H1 (cell line): ENCODE measurements around the gene METAP1D. TPM values are rescaled to one million over a fixed set of nuclear protein-coding genes. Genes with fewer than 3 reads are reported as not detected.

ENCODE experiments used
- CTCF ChIA-PET: fragments of 300-600 bp; sonication (Branson Sonifier 250); formaldehyde crosslinking; loops from one replicate; lab custom pipeline; 2021; ENCODE audit not compliant: partially characterized antibody; lab: Charles Lee
- POLR2A ChIA-PET: fragments of 300-600 bp; sonication (Branson Sonifier 250); formaldehyde crosslinking; loops from one replicate; lab custom pipeline; 2021; ENCODE audit warnings: inconsistent platforms; ENCODE audit not compliant: partially characterized antibody; lab: Charles Lee
- DNase-seq, 2 experiments: peaks; one replicate each; pipeline versions ENCODE4 v3.0.0 to v3.0.0-alpha.2; 2010 to 2022; ENCODE audit warnings: low spot score in 2 of 2, low read depth in 1 of 2, mixed read lengths in 1 of 2
- FAIRE-seq: peaks from 2 replicates; lab custom pipeline; 2011; peaks lifted over from hg19 to GRCh38; lab: Jason Lieb, UNC
- H2AFZ ChIP-seq: 2 replicates; pipeline ENCODE4 v1.8.1; 2012; ENCODE audit warnings: low read length, inconsistent platforms
- H2AK5ac ChIP-seq: 2 replicates; pipeline ENCODE4 v1.6.1; 2013; ENCODE audit warnings: low read depth, low read length
- H2BK120ac ChIP-seq: replicated peaks from 2 replicates; pipeline ENCODE3; 2013; ENCODE audit warnings: low read depth, low read length, inconsistent platforms
- H2BK12ac ChIP-seq: 2 replicates; pipeline ENCODE4 v1.6.1; 2013; ENCODE audit warnings: low read depth, low read length
- H2BK15ac ChIP-seq: 2 replicates; pipeline ENCODE4 v1.6.1; 2013; ENCODE audit warnings: low read length
- H2BK20ac ChIP-seq: 2 replicates; pipeline ENCODE4 v1.6.1; 2013; ENCODE audit warnings: low read length
- H2BK5ac ChIP-seq: 2 replicates; pipeline ENCODE4 v1.6.1; 2013; ENCODE audit warnings: low read depth, low read length
- H3K14ac ChIP-seq: 2 replicates; pipeline ENCODE4 v1.6.1; 2013; ENCODE audit warnings: inconsistent platforms; ENCODE audit not compliant: insufficient read length
- H3K18ac ChIP-seq: 2 replicates; pipeline ENCODE4 v1.6.1; 2013; ENCODE audit warnings: low read length; ENCODE audit errors: extremely low read depth
- H3K23ac ChIP-seq: 2 replicates; pipeline ENCODE4 v1.6.1; 2013; ENCODE audit warnings: inconsistent platforms; ENCODE audit not compliant: insufficient read length
- H3K23me2 ChIP-seq: 2 replicates; pipeline ENCODE4 v1.6.1; 2013; ENCODE audit warnings: low read depth, low read length
- H3K27ac ChIP-seq: 2 replicates; pipeline ENCODE4 v1.6.1; 2011; ENCODE audit warnings: low read depth, low read length, inconsistent platforms
- H3K27me3 ChIP-seq, 4 experiments: replicated peaks in 1 of 4; 1 replicate in 1 of 4; 2 replicates in 3 of 4; pipeline versions ENCODE4 v1.6.1 to v1.8.1; 2011 to 2013; ENCODE audit warnings: low read length in 3 of 4, mild to moderate bottlenecking in 3 of 4, inconsistent platforms in 2 of 4, mixed read lengths in 2 of 4, moderate library complexity in 1 of 4; ENCODE audit not compliant: control insufficient read depth in 3 of 4, insufficient read depth in 3 of 4; ENCODE audit errors: extremely low read depth in 1 of 4
- H3K36me3 ChIP-seq, 4 experiments: 2 replicates each; pipeline versions ENCODE4 v1.6.1 to v1.8.1; 2011 to 2013; ENCODE audit warnings: mild to moderate bottlenecking in 4 of 4, low read length in 3 of 4, moderate library complexity in 2 of 4, control low read depth in 1 of 4, inconsistent platforms in 1 of 4; ENCODE audit not compliant: insufficient read depth in 4 of 4, control insufficient read depth in 2 of 4
- H3K4ac ChIP-seq: replicated peaks from 2 replicates; pipeline ENCODE3; 2013; ENCODE audit warnings: low read length, low read depth, mixed read lengths, inconsistent platforms; ENCODE audit not compliant: insufficient read length
- H3K4me1 ChIP-seq, 4 experiments: replicated peaks in 1 of 4; 1 replicate in 1 of 4; 2 replicates in 3 of 4; pipeline versions ENCODE4 v1.6.1 to v1.8.1; 2011 to 2013; ENCODE audit warnings: low read length in 3 of 4, inconsistent platforms in 2 of 4, mixed read lengths in 1 of 4; ENCODE audit not compliant: insufficient read depth in 4 of 4, control insufficient read depth in 3 of 4
- H3K4me2 ChIP-seq, 2 experiments: 2 replicates each; pipeline versions ENCODE4 v1.6.1 to v1.8.1; 2011 to 2013; ENCODE audit warnings: low read depth in 2 of 2, low read length in 2 of 2, control low read depth in 1 of 2, inconsistent platforms in 1 of 2, mild to moderate bottlenecking in 1 of 2; ENCODE audit not compliant: insufficient read depth in 1 of 2
- H3K4me3 ChIP-seq, 4 experiments: fragments of 200-600, 300-600 bp in 1 of 4; sonication (generic), shearing (Covaris generic), sonication (Bioruptor Twin) in 1 of 4; 2 replicates each; pipeline versions ENCODE4 v1.5.1 to v1.8.1; 2011 to 2016; ENCODE audit warnings: low read length in 4 of 4, low read depth in 3 of 4, control low read depth in 2 of 4, inconsistent platforms in 2 of 4, mild to moderate bottlenecking in 2 of 4, mixed read lengths in 1 of 4, moderate library complexity in 1 of 4; ENCODE audit not compliant: insufficient read depth in 2 of 4; ENCODE audit errors: extremely low read depth in 1 of 4
- H3K56ac ChIP-seq: replicated peaks from 2 replicates; pipeline ENCODE3; 2013; ENCODE audit warnings: low read depth, mild to moderate bottlenecking, mixed read lengths, low read length, inconsistent platforms; ENCODE audit not compliant: insufficient read length
- H3K79me1 ChIP-seq: 2 replicates; pipeline ENCODE4 v1.6.1; 2013; ENCODE audit warnings: low read depth, low read length, control low read depth
- H3K79me2 ChIP-seq, 2 experiments: 2 replicates each; pipeline versions ENCODE4 v1.6.1 to v1.8.1; 2012 to 2013; ENCODE audit warnings: low read length in 2 of 2, mild to moderate bottlenecking in 2 of 2, inconsistent platforms in 1 of 2; ENCODE audit not compliant: insufficient read depth in 2 of 2, control insufficient read depth in 1 of 2
- H3K9ac ChIP-seq, 4 experiments: replicated peaks in 1 of 4; 1 replicate in 1 of 4; 2 replicates in 3 of 4; pipeline versions ENCODE4 v1.6.1 to v1.8.1; 2011 to 2013; ENCODE audit warnings: low read depth in 3 of 4, low read length in 3 of 4, control low read depth in 2 of 4, mild to moderate bottlenecking in 2 of 4, moderate library complexity in 2 of 4, inconsistent platforms in 1 of 4; ENCODE audit errors: extremely low read depth in 1 of 4
- H3K9me3 ChIP-seq, 2 experiments: 2 replicates each; pipeline versions ENCODE4 v1.6.1 to v1.8.1; 2012 to 2013; ENCODE audit warnings: mild to moderate bottlenecking in 2 of 2, moderate library complexity in 2 of 2, control low read depth in 1 of 2, inconsistent platforms in 1 of 2, low read depth in 1 of 2, low read length in 1 of 2, mixed read lengths in 1 of 2; ENCODE audit not compliant: insufficient read depth in 2 of 2
- H4K20me1 ChIP-seq, 2 experiments: replicated peaks in 1 of 2; 2 replicates each; pipeline versions ENCODE3 to v1.8.1; 2011 to 2013; ENCODE audit warnings: inconsistent platforms in 2 of 2, low read length in 2 of 2, mild to moderate bottlenecking in 1 of 2; ENCODE audit not compliant: insufficient read depth in 2 of 2, control insufficient read depth in 1 of 2
- H4K5ac ChIP-seq: 2 replicates; pipeline ENCODE4 v1.6.1; 2013; ENCODE audit warnings: low read length, low read depth, mixed read lengths, inconsistent platforms; ENCODE audit not compliant: insufficient read length
- H4K8ac ChIP-seq: 2 replicates; pipeline ENCODE4 v1.8.0; 2013; ENCODE audit warnings: mild to moderate bottlenecking, moderate library complexity, low read length, inconsistent platforms; ENCODE audit not compliant: insufficient read depth; ENCODE audit errors: extremely low read depth
- H4K91ac ChIP-seq: replicated peaks from 2 replicates; pipeline ENCODE3; 2013; ENCODE audit warnings: low read length, mixed read lengths, inconsistent platforms; ENCODE audit not compliant: insufficient read length
- BACH1 ChIP-seq: IDR thresholded peaks from 2 replicates; pipeline ENCODE4 v1.6.1; 2012; ENCODE audit warnings: low read length, improper control_type of control experiment
- CHD1 ChIP-seq: IDR thresholded peaks from 2 replicates; pipeline ENCODE4 v1.6.1; 2012; ENCODE audit warnings: low read depth, low read length, improper control_type of control experiment
- EGR1 ChIP-seq: IDR thresholded peaks from 2 replicates; pipeline ENCODE4 v1.6.1; 2011; ENCODE audit warnings: low read depth, low read length, borderline replicate concordance
- KDM4A ChIP-seq: IDR thresholded peaks from one replicate; pipeline ENCODE4 v1.7.1; 2012; ENCODE audit warnings: low read depth, mild to moderate bottlenecking, moderate library complexity, low read length, inconsistent platforms; ENCODE audit not compliant: severe bottlenecking
- NANOG ChIP-seq: IDR thresholded peaks from 2 replicates; pipeline ENCODE4 v1.6.1; 2011; ENCODE audit warnings: low read length, low read depth, mild to moderate bottlenecking, inconsistent platforms; ENCODE audit not compliant: insufficient read depth, poor library complexity, severe bottlenecking
- POLR2AphosphoS5 ChIP-seq: IDR thresholded peaks from 2 replicates; pipeline ENCODE4 v1.6.1; 2011; ENCODE audit warnings: low read depth, low read length
- SAP30 ChIP-seq: fragments of 300-600 bp; sonication (generic); IDR thresholded peaks from 2 replicates; pipeline ENCODE4 v1.7.1; 2012; ENCODE audit warnings: low read length, moderate library complexity, mild to moderate bottlenecking, inconsistent platforms; ENCODE audit not compliant: insufficient read depth, insufficient replicate concordance
- SIX5 ChIP-seq: IDR thresholded peaks from 2 replicates; pipeline ENCODE4 v1.6.1; 2011; ENCODE audit warnings: mild to moderate bottlenecking, low read depth, low read length
- TAF7 ChIP-seq: optimal IDR thresholded peaks from 2 replicates; pipeline ENCODE3; 2011; ENCODE audit warnings: low read depth, mild to moderate bottlenecking, inconsistent platforms, low read length, moderate library complexity, borderline replicate concordance
- WGBS, 2 experiments: shearing (Covaris generic) in 1 of 2; methylation state at CpG; one replicate each; pipeline versions ENCODE4 v1.1.6 to v1.1.7; 2013 to 2015; ENCODE audit warnings: low lambda C conversion rate in 2 of 2, mixed read lengths in 2 of 2, inconsistent platforms in 1 of 2, low coverage in 1 of 2, missing lambda C conversion rate in 1 of 2; ENCODE audit not compliant: insufficient replicate concordance in 2 of 2, insufficient coverage in 1 of 2, insufficient read length in 1 of 2; ENCODE audit errors: extremely low coverage in 1 of 2, missing lambda C conversion rate in 1 of 2; 5-methylcytosine and 5-hydroxymethylcytosine counted together
- polyA plus RNA-seq, 7 experiments: library from polyadenylated mRNA; depleted of rRNA in 3 of 7; stranded (reverse) in 5 of 7; unstranded in 2 of 7; fragments of >200 nt in 5 of 7; fragments of 200-250 nt in 2 of 7; gene quantifications; 1 replicate in 5 of 7; 2 replicates in 1 of 7; 4 replicates in 1 of 7; pipeline versions ENCODE4 v1.2.1 to v1.2.3, GENCODE V29; 2011 to 2013; ENCODE audit warnings: missing spikeins in 2 of 7, mixed read lengths in 2 of 7
- total RNA-seq: library from RNA; stranded (reverse); fragmentation: NEBNext Ultra II Directional; extraction: Animal tissue kit (Norgen Biotek cat#: 25700); gene quantifications from 2 replicates; pipeline ENCODE4 v1.2.1, GENCODE V29; 2021

METAP1D gene
- total and polyA plus RNA-seq, 2 of the 8 experiments (the other 6 are each of a cell fraction or from before 2014, with no cell fraction given), result 3.9 to 6.2 TPM

GRCh38 chr2:172058660-172059059 is 58.9 kb downstream of the METAP1D start:
- 93% methylated on average over 5 of the region's 5 CpGs; no CpG with 5 or more reads in 1 of the 2 experiments for WGBS, 2 experiments
- no peak overlapping the region for H3K4me2 ChIP-seq
- H4K8ac ChIP-seq, result no peak overlapping the region
- no peaks in the 10 kb centered on the region for H3K79me1 ChIP-seq
- no peak overlapping the region for H3K14ac ChIP-seq
- no peak overlapping the region for H3K9ac ChIP-seq
- H3K56ac ChIP-seq, result no peak overlapping the region
- H4K91ac ChIP-seq, result no peak overlapping the region
- no peak overlapping the region for H2BK20ac ChIP-seq
- H2BK15ac ChIP-seq, result no peak overlapping the region
- H4K20me1 ChIP-seq, result no peaks in the 10 kb centered on the region
- POLR2A ChIA-PET, result interaction anchor here (1.3 kb wide), 1 partner anchor 17 kb away, joined by 3 read pairs; no protein-coding TSS in a partner anchor
- no peak overlapping the region for H3K18ac ChIP-seq
- no peak for TF ChIP-seq POLR2AphosphoS5
- TF ChIP-seq BACH1, result no peak
- TF ChIP-seq SIX5, result no peak
- TF ChIP-seq CHD1, result no peak
- no peak for TF ChIP-seq KDM4A
- TF ChIP-seq TAF7, result no peak
- no peak for TF ChIP-seq SAP30
- TF ChIP-seq EGR1, result no peak
- no peak for TF ChIP-seq NANOG
- H2BK120ac ChIP-seq, result no peak overlapping the region
- no peaks in the 10 kb centered on the region for H3K4me1 ChIP-seq
- DNase-seq (no peak), FAIRE-seq (no peak)
- H3K79me2 ChIP-seq, result no peaks in the 10 kb centered on the region
- no peak overlapping the region for H3K4ac ChIP-seq
- no peaks in the 10 kb centered on the region for H3K23me2 ChIP-seq
- H2BK12ac ChIP-seq, result no peak overlapping the region
- no peak overlapping the region for H3K4me3 ChIP-seq
- H3K23ac ChIP-seq, result no peak overlapping the region
- H4K5ac ChIP-seq, result no peak overlapping the region
- no peaks in the 10 kb centered on the region for H3K36me3 ChIP-seq
- H2BK5ac ChIP-seq, result no peak overlapping the region
- CTCF ChIA-PET, result interaction anchor here (0.6 to 2.0 kb wide), 4 partner anchors 10 to 269 kb away, joined by 3 to 9 read pairs (median 4); no protein-coding TSS in a partner anchor
- no peaks in the 10 kb centered on the region for H3K27me3 ChIP-seq
- no peak overlapping the region for H2AFZ ChIP-seq
- H3K27ac ChIP-seq, result no peak overlapping the region
- no peaks in the 10 kb centered on the region for H3K9me3 ChIP-seq
- H2AK5ac ChIP-seq, result no peak overlapping the region
